Smooth muscle cell (in vitro differentiated cells): Measurements from ENCODE around the gene DNAJB5. TPM values are rescaled to one million over a fixed set of nuclear protein-coding genes. Genes with fewer than 3 reads are reported as not detected.

ENCODE experiments used
- DNase-seq: peaks from one replicate; lab custom pipeline; 2025; ENCODE audit not compliant: unreplicated experiment; lab: John Stamatoyannopoulos, UW
- H2AFZ ChIP-seq: fragments of 200-600 bp; sonication (generic); 2 replicates; pipeline ENCODE4 v1.6.0; 2016; ENCODE audit warnings: antibody characterized with exemption, low read depth, mild to moderate bottlenecking
- H3F3A ChIP-seq: fragments of 200-600 bp; sonication (generic); 2 replicates; pipeline ENCODE4 v1.6.0; 2017; ENCODE audit warnings: antibody characterized with exemption, low read depth
- H3K27ac ChIP-seq: fragments of 200-600 bp; sonication (generic); 2 replicates; pipeline ENCODE4 v1.5.1; 2016; ENCODE audit warnings: low read depth, mild to moderate bottlenecking
- H3K27me3 ChIP-seq: fragments of 200-600 bp; sonication (generic); 2 replicates; pipeline ENCODE4 v1.6.1; 2016; ENCODE audit warnings: low read depth, mild to moderate bottlenecking
- H3K36me3 ChIP-seq: fragments of 200-600 bp; sonication (generic); 2 replicates; pipeline ENCODE4 v1.5.1; 2016; ENCODE audit warnings: low read depth
- H3K4me1 ChIP-seq: fragments of 200-600 bp; sonication (generic); 2 replicates; pipeline ENCODE4 v1.5.1; 2016; ENCODE audit warnings: low read depth
- H3K4me2 ChIP-seq: fragments of 200-600 bp; sonication (generic); 2 replicates; pipeline ENCODE4 v1.6.0; 2016; ENCODE audit warnings: mild to moderate bottlenecking
- H3K4me3 ChIP-seq: fragments of 200-600 bp; sonication (generic); 2 replicates; pipeline ENCODE4 v1.5.1; 2016; ENCODE audit warnings: mild to moderate bottlenecking
- H3K79me2 ChIP-seq: fragments of 200-600 bp; sonication (generic); 2 replicates; pipeline ENCODE4 v1.6.0; 2016; ENCODE audit warnings: low read depth, mild to moderate bottlenecking
- H3K9ac ChIP-seq: fragments of 200-600 bp; sonication (generic); 2 replicates; pipeline ENCODE4 v1.6.0; 2016; ENCODE audit warnings: low read depth
- H3K9me3 ChIP-seq: fragments of 200-600 bp; sonication (generic); replicated peaks from 2 replicates; pipeline ENCODE4 v1.5.1; 2016; ENCODE audit warnings: low read depth
- H4K20me1 ChIP-seq: fragments of 200-600 bp; sonication (generic); 2 replicates; pipeline ENCODE4 v1.6.0; 2016; ENCODE audit warnings: low read depth
- WGBS: methylation state at CpG from one replicate; pipeline ENCODE4 v1.1.7; 2016; ENCODE audit warnings: low lambda C conversion rate; 5-methylcytosine and 5-hydroxymethylcytosine counted together
- polyA plus RNA-seq: library from polyadenylated mRNA; unstranded; fragments of >200 nt; fragmentation: Nextera tagmentation; extraction: Ambion mirVana; gene quantifications from 2 replicates; pipeline ENCODE4 v1.2.1, GENCODE V29; 2016
- total RNA-seq: library from RNA; depleted of rRNA; stranded (reverse); fragments of >200 nt; gene quantifications from 2 replicates; pipeline ENCODE4 v1.2.3, GENCODE V29; 2014
- TF ChIP-seq, protein P1 (sequence below): fragments of 200-600 bp; sonication (generic); IDR thresholded peaks from 2 replicates; pipeline ENCODE4 v1.5.1; 2017; ENCODE audit warnings: borderline replicate concordance, mild to moderate bottlenecking, antibody characterized with exemption; ENCODE audit not compliant: insufficient read depth, poor library complexity, severe bottlenecking

Gene DNAJB5
- total and polyA plus RNA-seq, 2 experiments from 2014 or later, result 29.6 to 30.5 TPM

DNA sequence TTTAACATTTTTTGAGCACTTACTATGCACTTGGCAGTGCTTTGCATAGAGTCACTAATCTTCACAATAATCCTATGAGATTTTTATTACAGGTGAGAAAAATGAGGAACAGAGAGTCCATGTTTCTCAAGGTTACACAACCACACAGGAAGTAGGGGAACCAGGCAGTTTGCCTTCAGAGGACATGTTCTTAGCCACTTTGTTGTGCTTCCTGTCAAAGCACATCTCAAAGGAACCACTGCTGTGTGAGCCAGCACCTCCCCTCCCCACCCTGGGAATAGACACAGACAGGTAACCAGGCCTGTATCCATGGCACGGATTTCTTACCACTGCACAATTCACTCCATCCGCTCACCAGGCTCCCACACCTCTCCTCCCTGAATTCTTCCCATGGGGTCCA lies 6.3 kb upstream of the DNAJB5 start:
- TF ChIP-seq, protein P1, sequence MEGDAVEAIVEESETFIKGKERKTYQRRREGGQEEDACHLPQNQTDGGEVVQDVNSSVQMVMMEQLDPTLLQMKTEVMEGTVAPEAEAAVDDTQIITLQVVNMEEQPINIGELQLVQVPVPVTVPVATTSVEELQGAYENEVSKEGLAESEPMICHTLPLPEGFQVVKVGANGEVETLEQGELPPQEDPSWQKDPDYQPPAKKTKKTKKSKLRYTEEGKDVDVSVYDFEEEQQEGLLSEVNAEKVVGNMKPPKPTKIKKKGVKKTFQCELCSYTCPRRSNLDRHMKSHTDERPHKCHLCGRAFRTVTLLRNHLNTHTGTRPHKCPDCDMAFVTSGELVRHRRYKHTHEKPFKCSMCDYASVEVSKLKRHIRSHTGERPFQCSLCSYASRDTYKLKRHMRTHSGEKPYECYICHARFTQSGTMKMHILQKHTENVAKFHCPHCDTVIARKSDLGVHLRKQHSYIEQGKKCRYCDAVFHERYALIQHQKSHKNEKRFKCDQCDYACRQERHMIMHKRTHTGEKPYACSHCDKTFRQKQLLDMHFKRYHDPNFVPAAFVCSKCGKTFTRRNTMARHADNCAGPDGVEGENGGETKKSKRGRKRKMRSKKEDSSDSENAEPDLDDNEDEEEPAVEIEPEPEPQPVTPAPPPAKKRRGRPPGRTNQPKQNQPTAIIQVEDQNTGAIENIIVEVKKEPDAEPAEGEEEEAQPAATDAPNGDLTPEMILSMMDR, result no peak
- H3K9me3 ChIP-seq, result no peaks in the 10 kb centered on the region
- no peaks in the 10 kb centered on the region for H3K79me2 ChIP-seq
- H3K4me2 ChIP-seq, result no peak overlapping the region
- H3F3A ChIP-seq, result no peaks in the 10 kb centered on the region
- no peaks in the 10 kb centered on the region for H3K27me3 ChIP-seq
- H3K27ac ChIP-seq, result no peak overlapping the region
- no peaks in the 10 kb centered on the region for H4K20me1 ChIP-seq
- DNase-seq, result no peak
- H3K36me3 ChIP-seq, result no peaks in the 10 kb centered on the region
- peaks cover 2% of the 10 kb centered on the region for H3K4me1 ChIP-seq
- H3K4me3 ChIP-seq, result no peak overlapping the region
- no peak overlapping the region for H2AFZ ChIP-seq
- WGBS, result 85% methylated on average over 2 of the region's 2 CpGs
- H3K9ac ChIP-seq, result no peak overlapping the region

DNA sequence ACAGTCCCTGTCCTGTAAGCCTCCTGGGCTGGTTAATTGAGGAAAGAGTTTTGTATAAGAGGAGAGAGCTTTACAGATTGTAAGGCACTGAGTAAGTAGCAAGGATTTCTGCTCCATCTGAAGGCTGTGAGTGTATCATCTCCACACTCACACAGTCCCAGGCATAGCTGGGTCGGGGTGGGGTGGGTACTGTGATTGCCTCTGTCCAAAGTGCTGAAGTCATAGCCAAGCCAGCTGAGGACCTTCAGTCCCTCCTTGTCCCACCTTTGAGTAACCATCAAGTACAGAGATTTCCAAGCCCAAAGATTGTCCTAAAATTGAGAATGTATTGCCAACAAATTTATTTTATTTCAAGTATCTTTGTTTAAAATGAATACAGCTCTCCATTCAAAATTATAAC lies 5.5 kb upstream of the DNAJB5 start:
- Histone ChIP-seq H2AFZ (no peak overlapping the region), H3F3A (no peaks in the 10 kb centered on the region), H3K4me2 (no peak overlapping the region), H3K4me3 (no peak overlapping the region), H3K27ac (no peak overlapping the region), H3K79me2 (no peaks in the 10 kb centered on the region), H4K20me1 (no peaks in the 10 kb centered on the region), H3K27me3 (no peaks in the 10 kb centered on the region), H3K4me1 (peaks cover 6% of the 10 kb centered on the region), H3K9me3 (no peaks in the 10 kb centered on the region), H3K9ac (no peak overlapping the region), H3K36me3 (no peaks in the 10 kb centered on the region)
- TF ChIP-seq, protein P1, result no peak
- DNase-seq, result peak; percentile 12
- 0% methylated on average over 1 of the region's 1 CpG for WGBS

DNA sequence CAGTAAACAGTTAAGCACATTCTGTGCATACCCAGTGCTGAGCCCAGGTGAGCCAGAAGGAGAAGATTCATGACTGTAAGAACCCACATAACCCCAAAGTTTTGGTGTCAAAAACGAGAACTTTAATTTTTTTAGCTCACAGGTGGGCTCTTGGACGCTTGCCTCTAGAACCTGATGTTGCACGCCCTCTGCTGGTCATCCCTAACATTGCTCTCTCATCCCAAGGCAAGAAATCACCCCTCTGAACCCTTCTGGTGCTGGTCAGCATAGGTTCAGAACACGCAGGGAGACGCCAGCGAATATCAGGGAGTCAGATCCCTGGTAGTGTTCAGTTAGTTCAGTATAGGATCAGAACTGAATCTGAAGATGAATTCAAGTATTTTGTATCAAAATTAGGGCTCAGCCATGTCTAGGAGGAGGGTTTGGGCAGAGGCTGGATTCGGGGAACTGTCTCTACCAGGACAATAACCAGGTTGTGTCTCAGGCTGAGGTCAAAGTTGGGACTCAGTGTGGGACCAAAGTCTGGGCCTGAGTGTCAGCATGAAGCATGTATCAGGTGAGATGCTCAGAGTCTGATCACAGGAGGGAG lies 4.1 kb upstream of the DNAJB5 start:
- Histone ChIP-seq H3K4me3 (no peak overlapping the region), H4K20me1 (no peaks in the 10 kb centered on the region), H3K36me3 (no peaks in the 10 kb centered on the region), H3K9me3 (no peaks in the 10 kb centered on the region), H3K9ac (no peak overlapping the region), H2AFZ (no peak overlapping the region), H3K4me2 (no peak overlapping the region), H3K27ac (no peak overlapping the region), H3F3A (no peaks in the 10 kb centered on the region), H3K27me3 (no peaks in the 10 kb centered on the region), H3K79me2 (no peaks in the 10 kb centered on the region), H3K4me1 (peaks cover 9% of the 10 kb centered on the region)
- TF ChIP-seq, protein P1, result peak; percentile 79
- DNase-seq, result peak; percentile 27
- 32% methylated on average over 7 of the region's 7 CpGs for WGBS

DNA sequence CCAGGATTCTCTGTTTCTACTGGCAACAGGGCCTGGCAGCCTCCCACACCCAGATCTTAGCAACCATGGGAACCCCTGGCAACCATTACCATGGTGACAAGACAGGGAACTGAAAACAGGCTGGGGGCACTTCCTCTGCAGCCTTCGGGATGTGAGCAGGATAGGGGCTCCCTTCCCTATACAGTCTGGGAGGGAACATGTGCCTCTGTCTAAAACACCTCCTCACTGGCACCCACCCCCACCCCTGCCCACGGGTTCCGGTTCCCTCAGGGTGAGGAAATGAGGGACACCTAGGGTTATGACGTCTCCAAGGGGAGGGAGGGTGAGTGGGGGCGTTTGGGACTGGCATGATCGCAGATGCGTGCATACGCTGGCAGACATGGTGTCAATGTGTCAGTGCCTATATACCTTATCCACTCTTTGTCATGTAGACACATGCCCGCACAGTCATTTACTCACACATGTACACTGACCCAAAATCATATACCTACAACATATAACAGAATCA lies 3.0 kb upstream of the DNAJB5 start:
- Histone ChIP-seq H3K4me2 (no peak overlapping the region), H3K4me1 (peaks cover 17% of the 10 kb centered on the region), H2AFZ (no peak overlapping the region), H3K4me3 (no peak overlapping the region), H3K79me2 (no peaks in the 10 kb centered on the region), H3K27me3 (no peaks in the 10 kb centered on the region), H3K36me3 (no peaks in the 10 kb centered on the region), H3K9ac (no peak overlapping the region), H3K9me3 (no peaks in the 10 kb centered on the region), H3F3A (peaks cover 10% of the 10 kb centered on the region), H4K20me1 (no peaks in the 10 kb centered on the region), H3K27ac (no peak overlapping the region)
- 66% methylated on average over 9 of the region's 9 CpGs for WGBS
- TF ChIP-seq, protein P1, result no peak
- no peak for DNase-seq
